Measurements from ENCODE around the gene TNNT2.

Gene TNNT2

DNA sequence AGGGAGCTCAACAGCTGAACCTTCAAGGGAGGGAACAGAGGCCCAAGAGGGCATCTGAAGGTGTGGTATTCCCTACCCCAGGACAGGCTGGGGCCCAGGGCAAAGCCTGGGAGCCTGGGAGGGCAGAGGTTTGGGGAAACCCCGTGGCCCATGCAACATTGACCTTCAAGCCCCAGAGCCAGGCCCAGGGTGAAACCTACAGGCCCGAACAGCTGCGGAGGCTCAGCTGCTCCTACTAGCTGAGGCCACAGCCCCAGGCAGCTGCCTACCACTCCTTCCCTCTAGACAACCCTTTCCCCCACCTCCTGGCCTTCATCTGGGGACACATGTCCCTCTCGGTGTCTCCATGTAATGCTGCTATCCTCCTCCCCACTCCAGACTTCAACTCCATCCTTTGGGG lies 18.5 kb upstream of the TNNT2 start:
- H3K4me3 ChIP-seq (IDR thresholded peaks at IDR 0.05; ENCODE audit: insufficient read depth, low read depth, low read length): no peak overlapping the region
- H2AFZ ChIP-seq (ENCODE audit: low read depth): no peak overlapping the region
- no peaks in the 10 kb centered on the region for H3K4me1 ChIP-seq (ENCODE audit: low read depth, poor library complexity, severe bottlenecking)
- no peaks in the 10 kb centered on the region for H4K20me1 ChIP-seq (ENCODE audit: insufficient read depth)
- peaks cover 9% of the 10 kb centered on the region; the same call in 1 of the 2 replicates for H3K27me3 ChIP-seq (ENCODE audit: insufficient read depth, low read depth)
- H3K36me3 ChIP-seq (ENCODE audit: insufficient read depth): no peaks in the 10 kb centered on the region
- H3K4me2 ChIP-seq: no peak overlapping the region
- no peak overlapping the region for H3K27ac ChIP-seq
- H3K79me2 ChIP-seq (ENCODE audit: insufficient read depth, low read depth): no peaks in the 10 kb centered on the region
- no peak overlapping the region for H3K9ac ChIP-seq
- TF ChIP-seq, protein P1, sequence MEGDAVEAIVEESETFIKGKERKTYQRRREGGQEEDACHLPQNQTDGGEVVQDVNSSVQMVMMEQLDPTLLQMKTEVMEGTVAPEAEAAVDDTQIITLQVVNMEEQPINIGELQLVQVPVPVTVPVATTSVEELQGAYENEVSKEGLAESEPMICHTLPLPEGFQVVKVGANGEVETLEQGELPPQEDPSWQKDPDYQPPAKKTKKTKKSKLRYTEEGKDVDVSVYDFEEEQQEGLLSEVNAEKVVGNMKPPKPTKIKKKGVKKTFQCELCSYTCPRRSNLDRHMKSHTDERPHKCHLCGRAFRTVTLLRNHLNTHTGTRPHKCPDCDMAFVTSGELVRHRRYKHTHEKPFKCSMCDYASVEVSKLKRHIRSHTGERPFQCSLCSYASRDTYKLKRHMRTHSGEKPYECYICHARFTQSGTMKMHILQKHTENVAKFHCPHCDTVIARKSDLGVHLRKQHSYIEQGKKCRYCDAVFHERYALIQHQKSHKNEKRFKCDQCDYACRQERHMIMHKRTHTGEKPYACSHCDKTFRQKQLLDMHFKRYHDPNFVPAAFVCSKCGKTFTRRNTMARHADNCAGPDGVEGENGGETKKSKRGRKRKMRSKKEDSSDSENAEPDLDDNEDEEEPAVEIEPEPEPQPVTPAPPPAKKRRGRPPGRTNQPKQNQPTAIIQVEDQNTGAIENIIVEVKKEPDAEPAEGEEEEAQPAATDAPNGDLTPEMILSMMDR (conservative IDR thresholded peaks at IDR 0.05; ENCODE audit: low read depth, low read length): no peak

DNA sequence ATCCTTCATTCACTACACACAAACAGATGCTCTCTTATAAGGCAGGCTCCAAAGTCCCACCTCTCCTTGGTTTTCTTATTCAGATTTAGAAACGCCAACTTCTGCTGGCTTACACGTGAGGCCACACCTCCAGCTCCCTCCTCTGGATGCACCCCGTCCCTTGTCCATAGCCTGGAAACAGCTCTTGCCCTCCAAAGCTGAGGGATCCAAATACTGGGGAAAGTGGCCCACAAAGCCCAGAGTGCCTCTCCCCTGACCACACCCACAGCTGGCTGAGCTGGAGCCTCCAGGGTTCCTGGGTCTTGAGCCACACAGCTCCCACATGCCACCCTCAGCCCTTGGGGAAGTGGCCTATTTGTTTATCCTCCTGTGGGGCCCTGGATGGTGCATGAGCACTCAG lies 17.1 kb upstream of the TNNT2 start:
- Histone ChIP-seq H3K27ac (no peak overlapping the region), H3K4me3 (IDR thresholded peaks at IDR 0.05; ENCODE audit: insufficient read depth, low read depth, low read length) (no peak overlapping the region), H3K9ac (no peak overlapping the region), H3K27me3 (ENCODE audit: insufficient read depth, low read depth) (peaks cover 4% of the 10 kb centered on the region; the same call in 1 of the 2 replicates), H3K4me1 (ENCODE audit: low read depth, poor library complexity, severe bottlenecking) (no peaks in the 10 kb centered on the region), H3K4me2 (no peak overlapping the region), H3K36me3 (ENCODE audit: insufficient read depth) (no peaks in the 10 kb centered on the region), H3K79me2 (ENCODE audit: insufficient read depth, low read depth) (no peaks in the 10 kb centered on the region), H4K20me1 (ENCODE audit: insufficient read depth) (no peaks in the 10 kb centered on the region), H2AFZ (ENCODE audit: low read depth) (no peak overlapping the region)
- TF ChIP-seq, protein P1 (conservative IDR thresholded peaks at IDR 0.05; ENCODE audit: low read depth, low read length): no peak

DNA sequence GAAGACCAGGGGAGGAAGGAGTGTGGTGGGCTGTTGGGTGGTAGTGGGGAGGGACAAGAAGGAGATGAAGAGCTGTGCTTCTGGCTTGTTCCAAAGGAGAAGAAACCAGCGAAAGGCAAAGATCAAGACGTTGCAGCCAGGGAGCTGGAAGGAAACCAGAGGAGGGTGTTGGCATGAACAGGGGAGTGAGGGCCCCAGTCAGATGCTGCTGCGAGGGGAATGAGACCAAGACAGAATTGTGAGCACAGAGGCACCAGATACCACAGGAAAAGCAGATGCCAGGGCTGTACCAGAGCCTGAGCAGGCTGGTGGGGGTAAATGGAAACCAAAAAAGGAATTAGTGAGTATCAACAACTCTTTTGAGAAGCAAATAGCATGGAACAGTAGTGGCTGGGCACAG lies 15.6 kb upstream of the TNNT2 start:
- Histone ChIP-seq H3K4me3 (IDR thresholded peaks at IDR 0.05; ENCODE audit: insufficient read depth, low read depth, low read length) (no peak overlapping the region), H3K4me1 (ENCODE audit: low read depth, poor library complexity, severe bottlenecking) (no peaks in the 10 kb centered on the region), H3K27ac (no peak overlapping the region), H3K4me2 (no peak overlapping the region), H3K36me3 (ENCODE audit: insufficient read depth) (no peaks in the 10 kb centered on the region), H3K27me3 (ENCODE audit: insufficient read depth, low read depth) (peaks cover 5% of the 10 kb centered on the region; the same call in 1 of the 2 replicates), H2AFZ (ENCODE audit: low read depth) (no peak overlapping the region), H4K20me1 (ENCODE audit: insufficient read depth) (no peaks in the 10 kb centered on the region), H3K9ac (no peak overlapping the region), H3K79me2 (ENCODE audit: insufficient read depth, low read depth) (no peaks in the 10 kb centered on the region)
- TF ChIP-seq, protein P1 (conservative IDR thresholded peaks at IDR 0.05; ENCODE audit: low read depth, low read length): no peak

DNA sequence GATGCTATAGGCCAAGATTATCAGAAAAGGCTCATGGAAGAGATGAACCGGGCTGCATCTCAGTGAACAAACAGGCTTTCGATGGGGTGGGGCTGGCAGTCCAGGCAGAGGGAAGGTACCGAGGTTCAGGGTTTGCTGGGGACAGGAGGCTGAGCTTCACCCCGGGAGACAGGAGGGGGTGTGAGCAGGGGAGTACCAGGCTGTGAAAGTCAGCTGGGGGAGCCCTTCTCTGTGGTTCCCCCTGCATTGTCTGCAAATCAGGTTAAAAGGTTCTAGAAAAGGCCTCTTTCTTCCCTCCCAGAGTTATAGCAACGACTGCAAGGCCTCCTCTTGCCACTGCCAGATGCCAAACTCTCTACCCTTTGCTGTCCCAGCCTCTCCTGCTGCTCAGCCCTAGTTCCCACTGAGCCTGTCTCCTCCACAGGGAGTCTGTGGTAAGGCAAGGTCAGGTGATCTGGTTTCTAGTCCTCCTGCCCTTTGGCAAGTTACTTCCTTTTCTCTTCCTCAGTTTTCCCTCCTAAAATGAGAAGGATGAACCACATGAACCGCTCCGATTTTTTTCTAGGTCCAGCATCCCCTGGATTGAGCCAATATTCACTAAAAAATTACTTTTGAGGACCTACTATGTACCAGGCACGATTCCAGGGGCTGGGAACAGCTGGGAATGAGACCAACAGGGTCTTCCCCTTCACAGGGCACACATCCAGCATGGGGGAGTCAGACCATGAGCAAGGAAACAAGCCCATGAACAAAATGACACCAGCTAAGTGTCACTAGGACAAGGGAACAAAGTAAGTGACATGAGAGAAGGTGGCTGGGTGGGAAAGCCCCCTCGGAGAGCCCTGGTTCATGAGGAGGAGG lies 14.4 kb upstream of the TNNT2 start:
- no peaks in the 10 kb centered on the region for H4K20me1 ChIP-seq (ENCODE audit: insufficient read depth)
- TF ChIP-seq, protein P1 (conservative IDR thresholded peaks at IDR 0.05; ENCODE audit: low read depth, low read length): no peak
- H3K4me1 ChIP-seq (ENCODE audit: low read depth, poor library complexity, severe bottlenecking): no peaks in the 10 kb centered on the region
- H3K27me3 ChIP-seq (ENCODE audit: insufficient read depth, low read depth): peaks cover 17% of the 10 kb centered on the region; the same call in 1 of the 2 replicates
- no peak overlapping the region for H3K4me3 ChIP-seq (IDR thresholded peaks at IDR 0.05; ENCODE audit: insufficient read depth, low read depth, low read length)
- H3K27ac ChIP-seq: no peak overlapping the region
- no peaks in the 10 kb centered on the region for H3K36me3 ChIP-seq (ENCODE audit: insufficient read depth)
- H3K9ac ChIP-seq: no peak overlapping the region
- H3K4me2 ChIP-seq: no peak overlapping the region
- H3K79me2 ChIP-seq (ENCODE audit: insufficient read depth, low read depth): no peaks in the 10 kb centered on the region
- H2AFZ ChIP-seq (ENCODE audit: low read depth): no peak overlapping the region; the same call in 1 of the 2 replicates
